ENCODE measurements around the gene TTLL11.
"Not testable (repeated sequence)": the region's sequence is repeated elsewhere in the genome, so short reads cannot be mapped to it uniquely, and the experiment has no call there.

Gene TTLL11

DNA sequence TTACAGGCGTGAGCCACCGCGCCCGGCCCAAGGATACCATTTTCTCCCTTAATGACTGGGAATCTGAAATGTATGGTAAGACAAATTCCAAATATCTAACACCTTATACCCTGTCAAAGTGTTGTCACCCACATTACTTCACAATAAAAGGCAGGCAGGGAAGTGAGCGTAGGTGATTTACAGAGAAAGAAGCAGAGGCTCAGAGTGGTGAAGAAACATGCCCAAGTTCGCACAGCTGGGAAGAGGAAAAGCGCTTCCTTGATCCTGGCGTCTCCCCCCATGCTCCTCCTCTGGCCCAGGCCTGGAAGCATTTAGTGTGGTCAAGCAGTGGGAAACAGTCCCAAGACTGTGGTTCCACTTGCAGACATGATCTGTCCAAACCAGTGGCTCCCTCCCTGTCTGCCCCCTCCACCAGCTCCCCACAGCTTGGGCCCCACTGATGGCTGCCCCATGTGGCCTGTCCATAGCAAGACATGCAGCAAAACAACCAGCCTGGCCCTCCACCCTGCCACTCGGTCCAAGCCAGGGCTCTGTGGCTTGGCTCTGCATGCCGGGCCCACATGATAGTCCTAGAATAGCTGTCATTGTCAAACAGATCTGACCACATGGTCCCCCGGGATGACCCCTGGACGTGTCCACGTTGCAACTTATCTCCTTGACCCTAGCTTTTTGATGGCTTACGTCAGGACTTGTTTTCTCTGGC, 107.2 kb downstream of the TTLL11 start:
- TF ChIP-seq, protein P1, sequence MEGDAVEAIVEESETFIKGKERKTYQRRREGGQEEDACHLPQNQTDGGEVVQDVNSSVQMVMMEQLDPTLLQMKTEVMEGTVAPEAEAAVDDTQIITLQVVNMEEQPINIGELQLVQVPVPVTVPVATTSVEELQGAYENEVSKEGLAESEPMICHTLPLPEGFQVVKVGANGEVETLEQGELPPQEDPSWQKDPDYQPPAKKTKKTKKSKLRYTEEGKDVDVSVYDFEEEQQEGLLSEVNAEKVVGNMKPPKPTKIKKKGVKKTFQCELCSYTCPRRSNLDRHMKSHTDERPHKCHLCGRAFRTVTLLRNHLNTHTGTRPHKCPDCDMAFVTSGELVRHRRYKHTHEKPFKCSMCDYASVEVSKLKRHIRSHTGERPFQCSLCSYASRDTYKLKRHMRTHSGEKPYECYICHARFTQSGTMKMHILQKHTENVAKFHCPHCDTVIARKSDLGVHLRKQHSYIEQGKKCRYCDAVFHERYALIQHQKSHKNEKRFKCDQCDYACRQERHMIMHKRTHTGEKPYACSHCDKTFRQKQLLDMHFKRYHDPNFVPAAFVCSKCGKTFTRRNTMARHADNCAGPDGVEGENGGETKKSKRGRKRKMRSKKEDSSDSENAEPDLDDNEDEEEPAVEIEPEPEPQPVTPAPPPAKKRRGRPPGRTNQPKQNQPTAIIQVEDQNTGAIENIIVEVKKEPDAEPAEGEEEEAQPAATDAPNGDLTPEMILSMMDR (IDR thresholded peaks at IDR 0.05; ENCODE audit: insufficient read depth, low read length, poor library complexity, severe bottlenecking): no peak
- no peak for DNase-seq (ENCODE audit: extremely low read depth, insufficient read length)
- H3K36me3 ChIP-seq (ENCODE audit: control insufficient read depth, insufficient read depth, low read length): no peaks in the 10 kb centered on the region
- H3K27me3 ChIP-seq (replicated peaks; ENCODE audit: control insufficient read depth, insufficient read depth, low read length): no peaks in the 10 kb centered on the region
- H3K4me3 ChIP-seq (replicated peaks; ENCODE audit: low read depth, low read length): no peak overlapping the region

DNA sequence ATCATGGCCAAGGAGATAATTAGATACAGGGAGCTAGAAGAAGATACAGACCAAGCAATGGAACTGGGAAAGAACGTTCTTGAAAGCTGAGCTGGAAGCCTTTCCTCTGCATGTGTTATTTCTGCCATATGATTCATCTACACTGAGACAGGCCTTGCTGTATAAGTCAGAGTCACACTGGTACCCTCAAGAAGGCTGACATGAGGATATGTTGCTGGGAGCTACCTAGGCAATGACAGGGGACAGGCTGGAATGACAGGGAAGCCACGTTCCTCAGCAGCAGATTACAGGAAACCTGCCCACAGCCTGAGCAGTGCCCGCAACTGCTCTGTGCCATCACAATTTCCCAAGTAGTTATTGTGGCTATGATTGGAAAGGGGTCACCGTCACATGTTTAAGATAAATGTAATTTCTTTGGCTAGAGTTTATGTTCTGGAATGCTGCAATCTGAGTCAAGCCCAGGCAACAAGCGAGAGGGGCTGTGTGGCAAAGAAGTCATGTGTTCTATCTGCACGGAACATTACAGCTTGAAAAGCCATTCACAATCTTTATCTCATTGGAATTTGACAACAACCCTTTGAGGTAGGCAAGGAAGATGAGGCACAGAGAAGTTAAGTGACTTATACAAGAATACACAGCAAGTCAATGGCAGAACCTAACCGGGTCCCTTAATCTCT, 108.2 kb downstream of the TTLL11 start:
- DNase-seq (ENCODE audit: extremely low read depth, insufficient read length): no peak
- Histone ChIP-seq H3K36me3 (ENCODE audit: control insufficient read depth, insufficient read depth, low read length) (no peaks in the 10 kb centered on the region), H3K27me3 (replicated peaks; ENCODE audit: control insufficient read depth, insufficient read depth, low read length) (no peaks in the 10 kb centered on the region), H3K4me3 (replicated peaks; ENCODE audit: low read depth, low read length) (no peak overlapping the region)
- TF ChIP-seq, protein P1 (IDR thresholded peaks at IDR 0.05; ENCODE audit: insufficient read depth, low read length, poor library complexity, severe bottlenecking): no peak

DNA sequence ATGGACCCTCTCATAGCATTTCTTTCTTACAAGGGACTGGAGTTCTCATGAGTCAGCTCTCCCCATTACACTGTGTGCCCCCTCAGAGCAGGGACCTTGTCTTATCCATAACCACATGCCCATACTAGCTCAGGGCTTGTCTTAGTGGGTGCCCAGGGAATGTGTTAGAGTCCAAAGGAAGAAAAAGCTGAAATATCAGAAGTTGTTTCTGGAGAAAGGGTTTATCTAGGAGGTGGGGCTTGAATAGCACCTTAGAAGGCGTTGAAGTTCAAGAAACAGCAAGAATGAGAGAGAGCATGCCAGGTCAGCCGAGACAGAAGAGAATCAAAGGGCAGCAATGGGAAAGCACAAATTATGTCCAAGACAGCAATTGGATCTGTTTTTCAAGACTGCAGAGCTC, 109.4 kb downstream of the TTLL11 start:
- H3K27me3 ChIP-seq (replicated peaks; ENCODE audit: control insufficient read depth, insufficient read depth, low read length): no peaks in the 10 kb centered on the region
- no peak for DNase-seq (ENCODE audit: extremely low read depth, insufficient read length)

DNA sequence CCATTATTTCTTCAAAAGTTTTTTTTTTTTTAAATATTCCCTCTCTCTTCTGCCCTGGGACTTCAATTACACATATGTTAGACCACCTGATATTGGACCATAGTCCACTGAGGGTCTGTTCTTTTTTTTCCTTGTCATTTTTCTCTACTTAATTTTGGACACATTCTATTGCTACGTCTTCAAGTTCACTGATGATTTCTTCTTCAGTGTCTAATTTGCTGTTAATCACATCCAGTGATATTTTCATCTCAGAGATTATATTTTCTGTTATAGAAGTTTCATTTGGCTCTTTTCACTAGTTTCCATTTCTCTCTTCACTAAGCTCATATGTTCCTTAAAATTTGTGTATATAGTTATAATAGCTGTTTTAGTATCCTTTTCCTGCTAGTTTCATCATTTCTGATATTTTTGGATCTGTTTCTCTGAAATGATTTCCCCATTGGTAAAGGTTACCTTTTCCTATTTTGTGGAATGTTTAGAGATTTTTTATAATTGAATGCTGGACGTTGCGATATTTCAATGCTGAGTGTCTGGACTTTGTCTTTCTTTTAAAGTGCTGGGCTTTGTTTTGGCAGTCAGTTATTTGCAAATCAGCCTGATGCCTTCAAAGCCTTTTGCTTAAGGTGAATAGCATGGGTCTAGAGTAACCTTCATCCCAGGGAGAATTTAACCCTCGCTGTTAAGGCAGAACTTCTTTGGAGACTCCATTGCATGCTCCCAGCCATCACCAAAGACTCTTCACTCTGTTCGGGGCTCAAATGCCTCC, 111.8 kb downstream of the TTLL11 start:
- DNase-seq (ENCODE audit: extremely low read depth, insufficient read length): no peak
- no peak overlapping the region for H3K4me3 ChIP-seq (replicated peaks; ENCODE audit: low read depth, low read length)
- no peaks in the 10 kb centered on the region for H3K27me3 ChIP-seq (replicated peaks; ENCODE audit: control insufficient read depth, insufficient read depth, low read length)
- H3K36me3 ChIP-seq (ENCODE audit: control insufficient read depth, insufficient read depth, low read length): no peaks in the 10 kb centered on the region
- TF ChIP-seq, protein P1 (IDR thresholded peaks at IDR 0.05; ENCODE audit: insufficient read depth, low read length, poor library complexity, severe bottlenecking): no peak

More for the DNA sequence above, 109.4 kb downstream of the TTLL11 start:
- TF ChIP-seq, protein P1 (IDR thresholded peaks at IDR 0.05; ENCODE audit: insufficient read depth, low read length, poor library complexity, severe bottlenecking): no peak
- no peak overlapping the region for H3K4me3 ChIP-seq (replicated peaks; ENCODE audit: low read depth, low read length)
- no peaks in the 10 kb centered on the region for H3K36me3 ChIP-seq (ENCODE audit: control insufficient read depth, insufficient read depth, low read length)

DNA sequence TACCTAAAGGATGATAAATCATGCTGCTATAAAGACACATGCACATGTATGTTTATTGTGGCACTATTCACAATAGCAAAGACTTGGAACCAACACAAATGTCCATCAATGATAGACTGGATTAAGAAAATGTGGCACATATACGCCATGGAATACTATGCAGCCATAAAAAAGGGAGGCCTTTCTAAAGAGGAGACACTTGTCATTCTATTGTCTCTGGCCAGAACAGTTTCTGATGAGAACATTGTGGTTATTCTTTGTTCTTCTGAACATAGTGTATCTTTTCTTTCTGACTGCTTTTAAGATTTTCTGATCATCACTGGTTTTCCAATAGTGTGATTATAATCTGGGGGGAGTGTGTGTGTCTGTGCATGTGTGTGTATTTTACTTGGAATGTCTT, 112.4 kb downstream of the TTLL11 start:
- DNase-seq (ENCODE audit: extremely low read depth, insufficient read length); H3K4me3 ChIP-seq (replicated peaks; ENCODE audit: low read depth, low read length); H3K27me3 ChIP-seq (replicated peaks; ENCODE audit: control insufficient read depth, insufficient read depth, low read length); H3K36me3 ChIP-seq (ENCODE audit: control insufficient read depth, insufficient read depth, low read length): not testable (repeated sequence)

DNA sequence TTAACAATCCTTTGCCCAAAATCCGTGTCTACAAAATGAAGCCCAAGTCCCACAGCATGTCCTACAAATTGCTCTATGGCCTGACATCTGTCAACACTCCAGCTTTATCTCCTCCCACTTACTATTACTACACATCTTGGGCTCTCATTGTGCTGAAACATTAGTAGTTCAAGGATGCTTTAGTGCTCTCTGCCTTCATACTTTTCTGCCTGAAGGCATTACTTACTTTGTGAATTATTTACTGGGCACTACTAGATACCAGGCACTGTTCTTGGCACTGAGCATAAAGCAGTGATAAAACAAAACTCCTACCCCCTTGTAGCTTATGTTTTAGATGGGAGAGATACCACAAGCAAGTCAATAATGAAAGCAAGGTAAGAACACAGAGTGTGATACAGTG, 113.4 kb downstream of the TTLL11 start:
- TF ChIP-seq, protein P1 (IDR thresholded peaks at IDR 0.05; ENCODE audit: insufficient read depth, low read length, poor library complexity, severe bottlenecking): no peak
- H3K36me3 ChIP-seq (ENCODE audit: control insufficient read depth, insufficient read depth, low read length): no peaks in the 10 kb centered on the region
- no peaks in the 10 kb centered on the region for H3K27me3 ChIP-seq (replicated peaks; ENCODE audit: control insufficient read depth, insufficient read depth, low read length)
- H3K4me3 ChIP-seq (replicated peaks; ENCODE audit: low read depth, low read length): no peak overlapping the region
- no peak for DNase-seq (ENCODE audit: extremely low read depth, insufficient read length)
